Activated T-cell treated with anti-CD3 and anti-CD28 coated beads, Interleukin-2, amount 50 U/mL, for 4 hours (primary cell): ENCODE data around the gene SMCR8. TPM values are rescaled to one million over a fixed set of nuclear protein-coding genes. Genes with fewer than 3 reads are reported as not detected.
"Not testable (repeated sequence)": the region's sequence is repeated elsewhere in the genome, so short reads cannot be mapped to it uniquely, and the experiment has no call there.

Experiments
- ATAC-seq, 2 donors: fragments of 200-7000 bp; cut with Tn5 transposase; one replicate each; pipeline ENCODE4 v1.10.0; 2021
- DNase-seq: peaks from one replicate; pipeline ENCODE4 v3.0.0-alpha.2; 2020
- H3K27me3 Mint-ChIP-seq: one replicate; pipeline ENCODE4 v1.8.0; 2021; ENCODE audit warnings: low read depth, mixed read lengths
- H3K36me3 Mint-ChIP-seq: one replicate; pipeline ENCODE4 v1.8.0; 2022; ENCODE audit warnings: mixed read lengths; ENCODE audit not compliant: insufficient read depth
- H3K4me1 Mint-ChIP-seq: one replicate; pipeline ENCODE4 v1.8.0; 2021; ENCODE audit warnings: low read depth, mixed read lengths
- H3K4me3 Mint-ChIP-seq: one replicate; pipeline ENCODE4 v1.8.0; 2021; ENCODE audit warnings: mild to moderate bottlenecking, moderate library complexity, mixed read lengths
- H3K9me3 Mint-ChIP-seq: one replicate; pipeline ENCODE4 v1.8.0; 2021; ENCODE audit warnings: mixed read lengths
- total RNA-seq, 3 donors: library from RNA; stranded (reverse); gene quantifications; one replicate each; pipeline ENCODE4 v1.2.1, GENCODE V29; 2021

The SMCR8 gene
- total RNA-seq, 3 donors from 2014 or later = 20.3 to 22.3 (median 22.1) TPM

DNA sequence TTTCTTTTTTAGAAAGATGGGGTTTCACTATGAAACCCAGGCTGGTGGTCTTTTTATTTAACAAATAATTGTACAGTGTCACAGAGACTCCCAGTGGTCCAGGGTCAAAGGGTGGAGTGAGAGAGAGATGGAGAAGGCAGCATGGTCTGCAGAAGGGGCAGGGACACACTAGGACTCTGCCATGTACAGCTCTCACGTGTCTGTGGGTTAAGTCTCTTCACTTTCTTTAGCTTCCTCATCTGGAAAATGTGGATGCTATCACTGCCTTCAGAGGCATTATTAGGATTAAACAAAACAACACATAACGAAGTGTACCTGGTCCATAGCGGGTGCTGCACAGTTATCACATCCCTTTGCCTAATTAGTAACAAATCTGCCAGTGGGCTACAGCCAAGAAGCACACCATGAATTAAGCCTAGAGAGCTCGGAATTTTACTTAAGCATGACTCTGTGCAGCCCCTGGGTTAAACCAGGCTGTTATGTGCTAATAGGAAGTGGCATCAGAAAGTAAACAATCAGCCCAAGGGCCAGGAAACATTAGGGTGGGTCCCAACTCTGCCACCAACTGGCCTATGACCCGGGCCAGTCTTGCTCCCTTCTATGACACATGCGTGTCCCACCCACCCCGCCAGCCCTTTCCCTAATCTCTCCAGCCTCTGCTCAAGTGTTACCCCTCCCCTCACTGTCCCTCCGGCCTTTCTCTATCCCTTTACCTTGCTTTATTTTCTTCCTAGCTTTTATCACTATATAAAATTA, 14.2 kb upstream of the SMCR8 start:
- H3K9me3 Mint-ChIP-seq = no peaks in the 10 kb centered on the region
- peaks cover 32% of the 10 kb centered on the region for H3K36me3 Mint-ChIP-seq
- H3K27me3 Mint-ChIP-seq = no peaks in the 10 kb centered on the region
- DNase-seq (no peak), ATAC-seq (no peak)
- no peak overlapping the region for H3K4me3 Mint-ChIP-seq
- H3K4me1 Mint-ChIP-seq = no peaks in the 10 kb centered on the region

DNA sequence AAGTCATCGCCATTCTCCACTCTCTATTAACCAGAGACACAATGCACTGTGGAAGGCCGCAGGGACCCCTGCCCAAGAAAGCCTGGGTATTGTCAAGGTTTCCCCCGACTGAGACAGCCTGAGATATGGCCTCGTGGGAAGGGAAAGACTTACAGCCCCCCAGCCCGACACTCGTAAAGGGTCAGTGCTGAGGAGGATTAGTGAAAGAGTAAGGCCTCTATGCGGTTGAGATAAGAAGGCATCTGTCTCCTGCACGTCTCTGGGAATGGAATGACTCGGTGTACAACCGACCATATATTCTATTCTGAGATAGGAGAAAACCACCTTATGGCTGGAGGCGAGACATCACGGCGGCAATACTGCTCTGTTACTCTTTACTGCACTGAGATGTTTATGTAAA, 11.9 kb upstream of the SMCR8 start:
- not testable (repeated sequence) for DNase-seq, H3K4me3 Mint-ChIP-seq, H3K9me3 Mint-ChIP-seq, H3K4me1 Mint-ChIP-seq, H3K27me3 Mint-ChIP-seq, ATAC-seq
- peaks cover 30% of the 10 kb centered on the region for H3K36me3 Mint-ChIP-seq

DNA sequence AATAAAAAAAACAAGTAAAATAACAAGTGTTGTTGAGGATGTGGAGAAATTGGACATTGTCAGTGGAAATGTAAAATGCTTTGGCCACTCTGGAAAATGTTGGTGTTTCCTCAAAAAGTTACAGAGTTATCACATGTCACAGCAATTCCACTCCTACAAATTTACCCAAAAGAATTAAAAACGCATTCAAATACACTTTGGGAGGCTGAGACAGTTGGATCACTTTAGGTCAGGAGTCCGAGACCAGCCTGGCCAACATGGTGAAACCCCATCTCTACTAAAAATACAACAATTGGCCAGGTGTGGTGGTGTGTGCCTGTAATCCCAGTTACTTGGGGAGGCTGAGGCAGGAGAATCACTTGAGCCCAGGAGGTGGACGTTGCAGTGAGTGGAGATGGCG, 5.9 kb upstream of the SMCR8 start:
- no peak for ATAC-seq
- no peak overlapping the region for H3K4me3 Mint-ChIP-seq
- DNase-seq = no peak
- H3K9me3 Mint-ChIP-seq = no peaks in the 10 kb centered on the region
- peaks cover 29% of the 10 kb centered on the region for H3K4me1 Mint-ChIP-seq
- no peaks in the 10 kb centered on the region for H3K27me3 Mint-ChIP-seq
- peaks cover 21% of the 10 kb centered on the region for H3K36me3 Mint-ChIP-seq

DNA sequence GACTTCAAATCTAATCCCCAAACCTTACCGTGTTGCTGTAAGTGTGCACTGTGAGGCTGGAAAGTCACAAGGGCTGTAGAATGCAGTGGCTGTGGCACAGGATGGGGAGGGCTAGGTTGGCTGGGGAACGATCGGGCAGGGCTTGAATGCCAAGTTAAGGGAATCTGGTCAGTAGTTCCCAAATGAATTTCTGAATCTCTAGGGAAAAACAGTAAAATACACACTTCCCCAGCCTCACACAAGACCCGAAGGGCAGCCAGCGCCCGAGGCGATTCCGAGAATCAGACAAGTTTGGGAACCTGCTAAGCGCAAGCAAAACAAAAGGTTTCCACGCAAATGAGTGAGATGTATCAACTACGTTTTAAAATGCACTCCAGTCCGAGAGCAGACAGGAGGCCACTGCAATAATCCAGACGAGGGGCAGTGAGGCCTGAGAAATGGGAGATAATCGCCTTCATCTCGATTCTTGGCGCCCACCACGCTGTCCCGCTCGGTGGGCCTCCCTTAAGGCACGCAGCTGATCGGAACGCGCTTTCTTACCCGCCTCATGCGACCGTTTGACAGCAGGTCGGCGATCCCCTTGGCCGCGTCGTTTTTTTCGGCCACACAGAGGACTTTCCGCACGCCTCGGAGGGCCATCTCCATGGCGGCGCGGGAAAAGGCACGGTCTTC, 898 bp upstream of the SMCR8 start:
- ATAC-seq = peak in 1 of 2 donors; percentile 9
- H3K27me3 Mint-ChIP-seq = no peaks in the 10 kb centered on the region
- no peaks in the 10 kb centered on the region for H3K9me3 Mint-ChIP-seq
- H3K4me3 Mint-ChIP-seq = peak overlapping the region; percentile 94
- peak; percentile 11 for DNase-seq
- peaks cover 25% of the 10 kb centered on the region for H3K36me3 Mint-ChIP-seq
- H3K4me1 Mint-ChIP-seq = peaks cover 69% of the 10 kb centered on the region

DNA sequence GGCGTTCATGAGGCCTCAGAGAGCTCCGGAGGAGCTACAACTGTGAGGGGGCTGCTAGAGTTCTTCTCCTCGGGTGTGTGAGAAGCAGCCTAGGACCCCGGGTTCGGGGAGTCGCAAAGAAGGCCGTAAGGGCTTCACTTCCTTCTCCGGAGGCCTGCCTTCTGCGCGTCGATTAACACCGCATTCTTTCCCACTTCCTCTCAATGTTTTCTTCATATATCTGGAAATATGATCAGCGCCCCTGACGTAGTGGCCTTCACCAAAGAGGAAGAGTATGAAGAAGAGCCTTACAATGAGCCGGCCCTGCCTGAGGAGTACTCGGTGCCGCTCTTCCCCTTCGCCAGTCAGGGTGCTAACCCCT, 449 bp downstream of the SMCR8 start:
- Mint-ChIP-seq H3K9me3 (no peaks in the 10 kb centered on the region), H3K27me3 (no peaks in the 10 kb centered on the region), H3K4me3 (peak overlapping the region; percentile 94), H3K36me3 (peaks cover 25% of the 10 kb centered on the region), H3K4me1 (peaks cover 78% of the 10 kb centered on the region)
- DNase-seq = no peak
- peak in 1 of 2 donors; percentile 3 for ATAC-seq

DNA sequence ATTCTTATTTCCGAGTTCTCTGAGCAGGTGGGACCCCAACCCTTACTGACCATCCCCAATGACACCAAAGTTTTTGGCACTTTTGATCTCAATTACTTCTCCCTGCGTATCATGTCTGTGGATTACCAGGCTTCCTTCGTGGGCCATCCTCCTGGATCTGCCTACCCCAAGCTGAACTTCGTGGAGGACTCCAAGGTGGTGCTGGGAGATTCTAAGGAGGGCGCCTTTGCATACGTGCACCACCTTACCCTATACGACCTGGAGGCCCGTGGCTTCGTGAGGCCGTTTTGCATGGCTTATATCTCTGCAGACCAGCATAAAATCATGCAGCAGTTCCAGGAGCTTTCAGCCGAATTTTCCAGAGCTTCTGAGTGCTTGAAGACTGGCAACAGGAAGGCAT, 868 bp downstream of the SMCR8 start:
- Mint-ChIP-seq H3K36me3 (peaks cover 25% of the 10 kb centered on the region), H3K4me1 (peaks cover 80% of the 10 kb centered on the region), H3K27me3 (no peaks in the 10 kb centered on the region), H3K9me3 (no peaks in the 10 kb centered on the region), H3K4me3 (peak overlapping the region; percentile 94)
- ATAC-seq = no peak
- DNase-seq = no peak

DNA sequence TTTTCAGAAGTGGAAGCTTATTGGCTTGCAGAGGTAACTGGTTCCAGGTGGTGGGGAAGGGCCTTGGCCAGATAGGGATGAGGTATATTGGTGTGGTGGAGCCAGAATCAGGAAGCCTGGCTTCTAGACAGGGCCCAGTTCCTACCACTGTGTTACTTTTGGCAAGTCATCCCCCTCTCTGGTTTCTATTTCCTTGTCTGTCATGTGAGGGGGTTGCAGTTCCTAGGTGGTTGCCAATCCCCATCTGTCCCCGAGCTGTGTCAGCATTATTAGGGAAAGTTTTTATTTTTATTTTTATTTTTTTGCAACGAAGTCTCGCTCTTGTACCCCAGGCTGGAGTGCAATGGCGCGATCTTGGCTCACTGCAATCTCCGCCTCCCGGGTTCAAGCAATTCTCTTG, 3.0 kb downstream of the SMCR8 start:
- Mint-ChIP-seq H3K27me3 (no peaks in the 10 kb centered on the region), H3K9me3 (no peaks in the 10 kb centered on the region), H3K36me3 (peaks cover 20% of the 10 kb centered on the region), H3K4me1 (peaks cover 72% of the 10 kb centered on the region), H3K4me3 (peak overlapping the region; percentile 40)
- no peak for DNase-seq
- ATAC-seq = no peak

DNA sequence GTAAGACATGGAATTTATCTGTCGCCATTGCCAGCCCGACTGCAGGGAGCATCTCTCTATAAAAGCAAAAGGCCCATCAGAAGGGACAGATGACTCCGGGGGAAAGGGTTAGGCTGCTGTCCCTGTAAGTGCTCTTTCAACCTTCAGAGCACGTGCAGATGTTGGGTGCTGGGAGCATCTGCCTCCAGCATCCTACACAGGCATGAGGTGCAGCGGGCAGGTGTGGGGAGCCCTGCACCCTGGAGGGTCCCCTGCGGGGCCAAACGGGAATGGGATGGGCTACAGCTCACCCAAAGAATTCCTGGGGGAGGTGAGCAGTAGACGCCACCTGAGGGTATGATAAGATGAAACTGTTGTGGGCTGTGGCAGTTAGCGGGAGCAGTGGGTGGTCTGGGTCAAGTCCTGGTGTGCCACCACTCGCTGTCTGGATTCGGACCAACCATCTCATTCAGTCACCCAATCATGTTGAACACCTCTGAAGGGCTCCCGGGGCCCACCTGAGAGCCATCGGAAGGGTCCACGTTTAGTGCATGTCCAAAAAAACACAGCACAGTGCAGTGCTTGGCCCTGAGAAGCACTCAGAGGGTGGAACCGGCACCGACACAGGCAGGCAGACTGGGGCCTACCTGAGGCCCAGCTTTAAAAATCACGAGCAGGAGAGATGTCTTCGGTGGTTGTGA, 3.8 kb downstream of the SMCR8 start:
- ATAC-seq = no peak
- no peak for DNase-seq
- Mint-ChIP-seq H3K9me3 (no peaks in the 10 kb centered on the region), H3K4me3 (peak overlapping the region; percentile 33), H3K27me3 (no peaks in the 10 kb centered on the region), H3K36me3 (peaks cover 20% of the 10 kb centered on the region), H3K4me1 (peaks cover 64% of the 10 kb centered on the region)

DNA sequence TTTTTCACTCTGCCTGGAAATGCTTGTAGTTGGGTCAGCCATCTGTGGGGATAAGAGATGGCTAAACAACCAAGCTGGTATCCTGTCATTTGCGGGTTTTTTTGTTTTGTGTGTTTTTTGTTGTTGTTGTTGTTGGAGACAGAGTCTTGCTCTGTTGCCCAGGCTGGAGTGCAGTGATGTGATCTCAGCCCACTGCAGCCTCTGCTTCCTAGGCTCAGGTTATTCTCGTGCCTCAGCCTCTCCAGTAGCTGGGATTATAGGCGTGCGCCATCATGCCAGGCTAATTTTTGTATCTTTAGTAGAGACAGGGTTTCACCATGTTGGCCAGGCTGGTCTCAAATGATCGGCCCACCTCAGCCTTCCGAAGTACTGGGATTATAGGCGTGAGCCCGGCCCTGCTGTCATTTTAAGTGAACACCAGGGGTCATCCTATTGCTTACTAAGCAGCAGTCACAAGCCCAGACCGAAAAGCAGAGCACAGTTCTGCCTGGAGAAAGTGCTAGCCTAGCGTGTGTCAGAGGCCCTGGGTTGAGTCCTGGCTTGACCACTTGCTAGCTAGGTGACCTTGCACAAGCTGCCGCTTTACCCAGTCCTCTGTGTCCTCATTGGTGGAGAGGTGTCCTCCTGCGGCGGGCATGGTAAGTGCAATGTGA, 4.6 kb downstream of the SMCR8 start:
- H3K4me1 Mint-ChIP-seq = peaks cover 62% of the 10 kb centered on the region
- H3K36me3 Mint-ChIP-seq = peaks cover 26% of the 10 kb centered on the region
- no peak overlapping the region for H3K4me3 Mint-ChIP-seq
- no peak for ATAC-seq
- H3K9me3 Mint-ChIP-seq = no peaks in the 10 kb centered on the region
- no peak for DNase-seq
- no peaks in the 10 kb centered on the region for H3K27me3 Mint-ChIP-seq

DNA sequence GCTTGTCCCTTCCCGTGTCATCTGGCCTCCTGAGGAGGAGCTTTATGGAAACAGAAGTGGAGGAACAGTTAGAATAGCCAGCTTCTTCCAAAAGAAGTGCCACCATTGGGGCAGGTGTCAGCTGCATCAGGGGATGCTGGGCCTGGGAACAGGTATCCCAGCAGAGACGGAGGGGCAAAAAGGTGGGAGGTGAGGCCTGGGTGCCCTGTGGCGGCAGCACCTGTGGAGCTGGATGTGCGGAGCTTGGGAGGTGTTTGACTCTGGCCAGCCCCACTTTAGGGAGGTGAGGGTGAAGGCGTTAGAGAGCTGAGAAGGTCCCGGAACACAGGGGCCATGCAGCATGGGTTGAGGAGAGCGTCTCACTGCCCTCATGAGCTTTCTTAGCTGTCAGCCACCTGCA, 5.2 kb downstream of the SMCR8 start:
- Mint-ChIP-seq H3K27me3 (no peaks in the 10 kb centered on the region), H3K4me3 (no peak overlapping the region), H3K36me3 (peaks cover 31% of the 10 kb centered on the region), H3K9me3 (no peaks in the 10 kb centered on the region), H3K4me1 (peaks cover 64% of the 10 kb centered on the region)
- DNase-seq = no peak
- no peak for ATAC-seq

DNA sequence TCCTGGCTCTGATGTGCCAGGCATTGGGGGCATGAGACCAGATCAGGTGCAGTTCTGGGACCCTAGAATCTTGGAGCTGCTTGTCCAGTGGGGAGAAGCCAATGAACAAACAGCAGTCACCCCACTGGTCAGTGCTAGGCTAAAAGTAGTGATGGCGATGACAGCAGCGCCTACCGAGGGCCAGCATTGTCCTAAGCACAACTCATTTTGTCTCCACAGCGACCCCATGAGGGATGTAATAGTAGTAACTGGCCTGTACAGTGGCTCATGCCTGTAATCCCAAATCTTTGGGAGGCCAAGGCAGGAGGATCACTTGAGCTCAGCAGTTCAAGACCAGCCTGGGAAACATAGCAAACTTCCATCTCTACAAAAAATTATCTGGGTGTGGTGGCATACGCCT, 6.2 kb downstream of the SMCR8 start:
- ATAC-seq = no peak
- Mint-ChIP-seq H3K27me3 (no peaks in the 10 kb centered on the region), H3K4me1 (peaks cover 55% of the 10 kb centered on the region), H3K9me3 (no peaks in the 10 kb centered on the region), H3K4me3 (no peak overlapping the region), H3K36me3 (peaks cover 33% of the 10 kb centered on the region)
- DNase-seq = no peak

DNA sequence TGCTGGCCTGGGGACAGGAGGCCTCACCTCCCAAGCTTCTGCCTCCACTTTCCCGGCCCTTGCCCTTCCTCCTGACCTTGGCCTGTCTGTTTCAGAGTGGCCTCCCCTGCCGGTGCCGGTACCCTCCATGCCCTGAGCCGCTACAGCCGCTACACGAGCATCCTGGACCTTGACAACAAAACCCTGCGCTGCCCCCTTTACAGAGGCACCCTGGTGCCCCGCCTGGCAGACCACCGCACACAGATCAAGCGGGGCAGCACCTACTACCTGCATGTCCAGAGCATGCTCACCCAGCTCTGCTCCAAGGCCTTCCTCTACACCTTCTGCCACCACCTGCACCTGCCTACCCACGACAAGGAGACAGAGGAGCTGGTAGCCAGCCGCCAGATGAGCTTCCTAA, 7.4 kb downstream of the SMCR8 start:
- Mint-ChIP-seq H3K4me1 (peaks cover 43% of the 10 kb centered on the region), H3K36me3 (peaks cover 31% of the 10 kb centered on the region), H3K9me3 (no peaks in the 10 kb centered on the region), H3K27me3 (no peaks in the 10 kb centered on the region), H3K4me3 (no peak overlapping the region)
- ATAC-seq = no peak
- DNase-seq = no peak

DNA sequence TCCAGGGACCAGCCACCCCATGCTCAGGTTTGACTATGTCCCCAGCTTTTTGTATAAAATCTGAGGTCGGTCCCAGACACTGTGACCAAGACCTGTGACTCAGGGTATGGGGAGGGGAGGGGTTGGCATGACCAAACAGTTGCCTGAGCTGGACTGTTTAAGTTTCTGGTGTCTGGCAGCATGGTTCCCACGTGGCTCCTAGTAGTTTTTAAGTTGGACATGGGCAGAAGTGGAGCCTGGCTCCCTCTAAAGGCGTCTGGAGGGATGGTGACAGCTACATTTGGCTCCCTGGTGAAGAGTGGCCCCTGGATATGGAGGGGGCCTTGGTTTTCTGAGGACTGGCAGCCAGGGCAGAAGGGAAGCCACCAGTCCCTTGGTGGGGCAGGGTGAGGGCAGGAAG, 7.9 kb downstream of the SMCR8 start:
- no peak for ATAC-seq
- no peaks in the 10 kb centered on the region for H3K9me3 Mint-ChIP-seq
- no peak for DNase-seq
- H3K27me3 Mint-ChIP-seq = no peaks in the 10 kb centered on the region
- no peak overlapping the region for H3K4me3 Mint-ChIP-seq
- H3K4me1 Mint-ChIP-seq = peaks cover 38% of the 10 kb centered on the region
- peaks cover 28% of the 10 kb centered on the region for H3K36me3 Mint-ChIP-seq

DNA sequence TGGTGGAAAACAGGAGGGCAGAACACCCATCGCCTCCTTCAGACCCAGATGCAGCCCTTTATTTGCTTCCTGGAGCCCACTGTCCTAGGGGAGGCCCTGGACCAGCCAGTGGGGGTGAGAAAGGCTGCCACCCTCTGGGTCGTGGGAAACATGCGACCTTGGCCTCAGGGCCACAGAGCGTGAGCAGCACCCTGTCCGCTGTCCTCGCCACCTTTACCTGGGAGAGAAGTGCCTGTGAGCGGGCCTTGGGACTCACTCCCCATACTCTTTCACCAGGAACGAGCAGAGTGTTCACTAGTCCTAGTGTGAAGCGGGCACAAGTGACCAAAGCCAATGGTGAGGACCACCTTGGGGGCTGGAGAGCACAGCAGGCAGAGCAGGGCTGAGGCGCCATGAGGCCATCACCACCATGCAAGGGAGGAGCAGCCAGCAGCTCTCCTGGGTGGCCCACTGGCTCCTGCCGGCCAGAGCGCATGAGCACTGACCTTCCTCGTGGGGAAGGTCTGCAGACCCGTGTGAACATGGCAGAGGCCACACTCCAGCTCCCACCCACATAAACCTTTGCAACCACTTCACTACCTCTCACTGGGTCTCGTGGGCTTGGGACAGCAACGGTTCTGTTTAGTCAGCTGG, 8.5 kb downstream of the SMCR8 start:
- Mint-ChIP-seq H3K9me3 (no peaks in the 10 kb centered on the region), H3K27me3 (no peaks in the 10 kb centered on the region), H3K4me3 (no peak overlapping the region), H3K36me3 (peaks cover 26% of the 10 kb centered on the region), H3K4me1 (peaks cover 33% of the 10 kb centered on the region)
- ATAC-seq (no peak), DNase-seq (no peak)
